22Rv1 (cell line): ENCODE measurements around the gene TRPC4AP.

ENCODE experiments used
- H3K27ac ChIP-seq: fragments of 450-650 bp; 2 replicates; pipeline ENCODE4 v1.5.1; 2017
- ZFX ChIP-seq: fragments of 450-650 bp; IDR thresholded peaks from 2 replicates; pipeline ENCODE4 v1.6.1; 2017; ENCODE audit warnings: antibody characterized with exemption, borderline replicate concordance
- TF ChIP-seq, protein P1 (sequence below): fragments of 450-650 bp; IDR thresholded peaks from 2 replicates; pipeline ENCODE4 v1.5.1; 2017; ENCODE audit warnings: mild to moderate bottlenecking

The TRPC4AP gene

DNA sequence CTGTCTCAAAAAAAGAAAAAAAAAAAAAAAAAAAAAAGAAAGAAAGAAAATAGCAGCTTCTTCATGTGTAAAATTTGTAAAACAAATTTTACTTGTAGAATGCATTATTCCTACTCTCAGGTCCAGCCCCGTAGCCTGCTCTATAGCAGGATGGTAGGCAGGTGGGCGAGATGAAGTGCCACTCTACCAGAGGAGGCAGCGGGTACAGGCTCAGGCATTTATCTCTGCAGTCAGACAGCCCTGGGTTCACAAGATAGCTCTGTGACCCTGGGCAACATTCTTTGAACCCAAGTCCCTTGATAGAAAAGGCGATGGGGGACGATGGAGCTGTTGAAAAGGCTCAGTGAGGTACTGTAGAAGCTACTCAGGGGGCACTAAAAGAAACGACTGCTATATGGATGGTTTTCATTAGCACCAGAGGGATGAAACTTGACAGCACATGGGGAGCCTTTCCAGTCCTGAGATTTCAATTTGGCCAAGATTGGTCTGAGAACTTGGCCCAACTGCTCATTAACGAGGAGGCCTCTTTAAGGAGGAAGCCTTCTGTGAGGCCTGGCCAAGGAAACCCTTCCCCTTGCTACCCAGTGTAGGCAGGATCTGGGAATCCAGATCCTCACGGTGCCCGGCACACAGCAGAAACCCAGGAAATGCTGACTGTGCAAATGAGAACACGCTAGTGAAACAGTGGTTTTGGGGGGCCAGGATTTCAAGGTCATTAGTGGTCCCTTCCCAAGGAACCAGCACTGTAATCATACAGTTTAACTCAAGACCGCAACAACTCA, 73.8 kb downstream of the TRPC4AP start:
- no peak overlapping the region for H3K27ac ChIP-seq
- TF ChIP-seq, protein P1, sequence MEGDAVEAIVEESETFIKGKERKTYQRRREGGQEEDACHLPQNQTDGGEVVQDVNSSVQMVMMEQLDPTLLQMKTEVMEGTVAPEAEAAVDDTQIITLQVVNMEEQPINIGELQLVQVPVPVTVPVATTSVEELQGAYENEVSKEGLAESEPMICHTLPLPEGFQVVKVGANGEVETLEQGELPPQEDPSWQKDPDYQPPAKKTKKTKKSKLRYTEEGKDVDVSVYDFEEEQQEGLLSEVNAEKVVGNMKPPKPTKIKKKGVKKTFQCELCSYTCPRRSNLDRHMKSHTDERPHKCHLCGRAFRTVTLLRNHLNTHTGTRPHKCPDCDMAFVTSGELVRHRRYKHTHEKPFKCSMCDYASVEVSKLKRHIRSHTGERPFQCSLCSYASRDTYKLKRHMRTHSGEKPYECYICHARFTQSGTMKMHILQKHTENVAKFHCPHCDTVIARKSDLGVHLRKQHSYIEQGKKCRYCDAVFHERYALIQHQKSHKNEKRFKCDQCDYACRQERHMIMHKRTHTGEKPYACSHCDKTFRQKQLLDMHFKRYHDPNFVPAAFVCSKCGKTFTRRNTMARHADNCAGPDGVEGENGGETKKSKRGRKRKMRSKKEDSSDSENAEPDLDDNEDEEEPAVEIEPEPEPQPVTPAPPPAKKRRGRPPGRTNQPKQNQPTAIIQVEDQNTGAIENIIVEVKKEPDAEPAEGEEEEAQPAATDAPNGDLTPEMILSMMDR: no peak
- no peak for TF ChIP-seq ZFX

DNA sequence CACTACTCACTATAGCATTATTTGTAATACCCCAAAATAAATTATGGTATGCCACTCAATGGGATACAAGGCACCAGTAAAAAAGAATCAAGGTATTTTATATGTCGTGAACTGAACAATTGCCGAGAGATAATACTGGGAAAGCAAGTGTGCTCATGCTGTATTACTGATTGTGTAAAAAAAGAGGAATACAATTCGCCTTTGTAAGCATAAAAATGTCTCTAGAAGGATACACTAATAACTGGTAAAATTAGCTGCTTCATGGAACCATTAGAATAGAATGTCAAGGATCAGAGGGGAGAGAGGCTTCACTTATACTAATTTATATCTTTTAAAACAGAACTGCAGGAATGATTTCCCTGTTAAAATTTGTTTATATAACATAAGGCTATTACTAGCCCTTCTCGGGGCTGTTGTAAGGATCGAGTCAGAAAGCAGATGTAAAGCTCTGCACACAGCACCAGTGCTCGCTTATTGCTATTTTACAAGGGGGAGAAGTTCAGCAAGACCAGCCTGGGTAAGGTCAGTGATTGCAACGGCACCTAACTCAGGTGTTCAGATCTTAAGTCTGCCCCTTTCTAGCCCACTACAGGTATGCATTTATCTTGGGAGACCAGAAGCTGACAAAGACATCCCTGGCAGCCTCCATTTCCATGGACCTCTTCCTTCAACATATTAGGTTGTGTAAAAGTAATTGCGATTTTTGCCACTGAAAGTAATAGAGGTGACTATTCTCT, 75.3 kb downstream of the TRPC4AP start:
- no peak for TF ChIP-seq ZFX
- TF ChIP-seq, protein P1: no peak
- no peak overlapping the region for H3K27ac ChIP-seq

DNA sequence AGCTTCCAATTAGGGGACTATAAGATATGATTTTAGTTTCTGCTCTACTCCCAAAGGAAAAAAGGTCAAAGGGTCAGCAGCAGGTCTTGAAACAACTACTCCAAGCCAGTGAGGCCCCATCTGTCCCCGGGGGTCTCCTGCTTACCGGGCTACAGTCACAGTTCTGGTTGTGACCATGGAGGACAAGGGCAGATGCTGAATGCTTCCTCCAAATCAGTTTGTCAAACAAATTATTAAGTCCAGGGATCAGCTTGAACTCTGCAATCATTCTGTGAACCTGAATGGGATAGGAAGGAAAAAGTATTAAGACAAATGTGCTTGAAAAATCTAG, 76.8 kb downstream of the TRPC4AP start:
- H3K27ac ChIP-seq: no peak overlapping the region
- no peak for TF ChIP-seq ZFX
- TF ChIP-seq, protein P1: no peak

DNA sequence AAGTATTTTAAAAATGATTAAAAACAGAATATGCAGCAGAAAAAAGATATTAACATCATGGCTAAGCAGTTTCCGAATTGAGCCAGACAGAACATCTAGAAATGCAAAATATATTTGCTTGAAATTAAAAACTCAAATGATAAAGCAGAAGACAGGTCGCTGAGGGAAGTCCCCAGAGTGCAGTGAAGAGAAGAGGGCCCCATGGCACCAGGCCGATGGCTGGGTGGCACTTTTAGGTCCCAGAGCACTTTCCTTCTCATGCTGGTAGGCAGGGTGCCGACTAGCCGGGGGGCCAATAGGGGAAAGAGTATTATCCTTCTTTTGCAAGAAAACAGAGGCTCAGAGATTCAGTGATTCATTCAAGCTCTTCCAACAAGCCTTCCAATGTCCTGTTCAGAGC, 78.1 kb downstream of the TRPC4AP start:
- no peak overlapping the region for H3K27ac ChIP-seq
- TF ChIP-seq ZFX: no peak
- TF ChIP-seq, protein P1: no peak

DNA sequence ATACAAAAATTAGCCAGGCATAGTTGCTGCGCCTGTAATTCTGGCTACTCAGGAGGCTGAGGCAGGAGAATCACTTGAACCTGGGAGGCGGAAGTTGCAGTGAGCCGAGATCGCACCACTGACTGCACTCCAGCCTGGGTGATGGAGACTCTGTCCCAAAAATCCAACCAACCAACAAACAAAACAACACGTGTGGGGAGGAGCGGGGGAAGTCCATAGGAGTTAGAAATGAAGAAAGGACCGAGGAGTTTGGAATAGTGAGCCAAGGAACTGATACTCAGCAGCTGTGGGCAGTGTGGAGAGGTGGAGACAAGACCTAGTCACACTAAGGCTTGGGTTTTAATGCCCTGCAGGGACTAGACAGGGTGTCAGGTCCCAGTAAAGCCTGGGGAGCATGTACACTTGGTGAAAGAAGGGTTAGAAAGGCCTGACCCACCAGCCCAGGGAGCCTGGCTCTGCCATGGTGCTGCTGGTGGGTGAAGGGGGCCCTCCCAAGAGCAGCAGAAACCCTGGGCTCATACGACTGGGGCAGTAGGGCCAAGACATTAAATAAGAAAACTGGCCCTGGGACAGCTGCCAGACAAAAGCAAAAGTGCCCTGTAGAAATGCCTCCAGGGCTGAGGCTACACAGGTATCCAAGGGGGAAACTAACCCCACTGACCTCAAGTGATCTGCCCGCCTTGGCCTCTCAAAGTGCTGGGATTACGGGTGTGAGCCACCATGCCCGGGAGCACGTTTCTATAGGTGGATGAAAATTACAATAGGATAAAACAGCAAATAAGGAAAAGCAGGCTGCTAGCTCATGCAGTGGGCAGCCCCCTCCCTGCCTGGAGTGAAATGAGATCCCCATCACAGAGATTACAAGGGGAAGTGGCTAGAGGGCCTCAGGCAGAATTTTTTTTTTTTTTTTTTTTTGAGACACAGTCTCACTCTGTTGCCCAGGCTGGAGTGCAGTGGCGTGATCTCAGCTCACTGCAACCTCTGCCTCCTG, 78.9 kb downstream of the TRPC4AP start:
- TF ChIP-seq, protein P1: no peak
- TF ChIP-seq ZFX: no peak

DNA sequence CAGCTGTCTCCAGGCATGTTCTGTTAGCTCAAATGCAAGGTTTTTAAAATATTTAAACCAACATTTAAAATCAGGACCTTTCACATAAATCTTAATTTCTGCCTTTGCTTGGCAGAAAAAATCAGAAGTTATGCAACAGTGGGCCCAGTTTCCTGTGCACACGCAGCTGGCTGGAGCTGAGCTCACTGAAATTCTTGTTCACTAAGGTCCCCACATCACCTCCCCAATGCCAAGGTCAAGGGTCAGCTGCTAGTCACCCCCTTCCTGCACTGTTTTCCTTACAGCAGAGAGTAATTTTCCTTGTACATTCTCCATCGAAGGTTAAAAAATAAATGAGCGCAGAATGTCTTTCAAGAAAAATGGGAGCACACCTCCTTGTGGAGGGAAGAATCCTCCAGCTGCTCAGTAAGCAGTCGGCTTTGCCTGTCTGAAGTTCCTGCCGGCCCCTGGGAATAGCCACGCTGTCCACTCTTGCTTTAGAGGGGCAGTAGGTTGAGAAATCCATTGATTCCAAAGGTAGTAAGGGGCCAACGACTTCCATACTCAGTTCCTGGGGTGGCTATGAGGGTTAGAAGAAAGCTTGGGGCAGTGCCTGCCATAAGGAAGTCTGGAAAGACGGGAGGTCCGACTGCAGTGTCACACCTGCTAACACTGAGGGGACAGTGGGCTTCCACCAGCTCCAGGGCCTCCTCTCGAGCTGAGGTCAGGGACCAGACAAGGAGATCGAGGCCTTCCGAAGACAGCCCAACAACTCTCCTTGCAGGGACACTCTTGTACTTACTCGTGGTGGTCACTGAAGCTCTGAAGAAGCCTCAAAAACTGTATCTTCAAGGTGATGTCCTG, 80.2 kb downstream of the TRPC4AP start:
- TF ChIP-seq, protein P1: no peak
- no peak for TF ChIP-seq ZFX

More for the DNA sequence above, 78.9 kb downstream of the TRPC4AP start:
- no peak overlapping the region for H3K27ac ChIP-seq

More for the DNA sequence above, 80.2 kb downstream of the TRPC4AP start:
- H3K27ac ChIP-seq: no peak overlapping the region
